GM18870 (cell line): ENCODE data around the gene CHODL.

Experiments used
- ATAC-seq: cut with Tn5 transposase; IDR thresholded peaks from one replicate; pipeline ENCODE4 v1.9.1; 2021; ENCODE audit warnings: moderate library complexity; ENCODE audit not compliant: unreplicated experiment

CHODL gene

GRCh38 chr21:18285379-18285778, 40.7 kb downstream of the CHODL start:
- ATAC-seq, result no peak

DNA sequence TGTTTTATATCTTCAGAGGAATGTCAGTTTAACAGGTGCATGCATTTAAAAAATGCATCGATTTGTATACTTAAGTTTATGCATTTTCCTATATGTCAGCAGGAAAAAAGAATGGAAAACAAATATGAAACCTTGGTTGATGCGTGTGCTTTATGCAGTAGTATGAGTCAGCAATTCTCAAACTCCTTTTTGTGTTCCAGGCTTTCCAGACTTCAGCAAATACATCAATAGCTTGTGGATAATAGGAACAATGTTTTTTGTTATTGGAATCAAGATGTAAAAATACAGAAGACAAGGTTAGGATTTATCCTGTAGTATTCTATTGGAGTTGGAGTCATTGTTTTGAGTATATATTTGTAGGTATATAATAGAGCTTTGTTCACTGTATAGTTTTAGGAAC, 45.2 kb downstream of the CHODL start:
- ATAC-seq, result no peak

- no peak for ATAC-seq
These were observed 49.5 kb downstream of the CHODL start for GRCh38 chr21:18294100-18294499.

- ATAC-seq, result no peak
These were observed 53.6 kb downstream of the CHODL start for GRCh38 chr21:18298228-18298627.
